Thyroid gland (tissue), 4 donors: ENCODE measurements around the gene CRB1.

ENCODE experiments used
- CTCF ChIP-seq, 6 experiments: fragments of 200-600 bp in 3 of 6; fragments of 450-650 bp in 3 of 6; sonication (generic) in 3 of 6; IDR thresholded peaks; one replicate each; pipeline ENCODE4 v1.5.1; 2016 to 2019; ENCODE audit warnings: antibody characterized with exemption in 6 of 6, mild to moderate bottlenecking in 2 of 6, inconsistent platforms in 1 of 6, moderate library complexity in 1 of 6
- POLR2A ChIP-seq, 2 donors: fragments of 450-650 bp; IDR thresholded peaks; one replicate each; pipeline ENCODE4 v1.6.1; 2017; ENCODE audit warnings: antibody characterized with exemption in 2 of 2, mild to moderate bottlenecking in 2 of 2, moderate library complexity in 1 of 2

GRCh38 chr1:197307551-197307950, 39.5 kb downstream of the CRB1 start:
- no peak for TF ChIP-seq CTCF (IDR thresholded peaks at IDR 0.05)
- TF ChIP-seq POLR2A (IDR thresholded peaks at IDR 0.05) = no peak
